Eye (tissue), 1 donor: ENCODE measurements around the gene NR1I3.
"Not testable (repeated sequence)": the region's sequence is repeated elsewhere in the genome, so short reads cannot be mapped to it uniquely, and the experiment has no call there.

Source experiments
- DNase-seq: peaks from one replicate; pipeline ENCODE4 v3.0.0-alpha.2; 2015

Gene NR1I3, protein sequence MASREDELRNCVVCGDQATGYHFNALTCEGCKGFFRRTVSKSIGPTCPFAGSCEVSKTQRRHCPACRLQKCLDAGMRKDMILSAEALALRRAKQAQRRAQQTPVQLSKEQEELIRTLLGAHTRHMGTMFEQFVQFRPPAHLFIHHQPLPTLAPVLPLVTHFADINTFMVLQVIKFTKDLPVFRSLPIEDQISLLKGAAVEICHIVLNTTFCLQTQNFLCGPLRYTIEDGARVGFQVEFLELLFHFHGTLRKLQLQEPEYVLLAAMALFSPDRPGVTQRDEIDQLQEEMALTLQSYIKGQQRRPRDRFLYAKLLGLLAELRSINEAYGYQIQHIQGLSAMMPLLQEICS

DNA sequence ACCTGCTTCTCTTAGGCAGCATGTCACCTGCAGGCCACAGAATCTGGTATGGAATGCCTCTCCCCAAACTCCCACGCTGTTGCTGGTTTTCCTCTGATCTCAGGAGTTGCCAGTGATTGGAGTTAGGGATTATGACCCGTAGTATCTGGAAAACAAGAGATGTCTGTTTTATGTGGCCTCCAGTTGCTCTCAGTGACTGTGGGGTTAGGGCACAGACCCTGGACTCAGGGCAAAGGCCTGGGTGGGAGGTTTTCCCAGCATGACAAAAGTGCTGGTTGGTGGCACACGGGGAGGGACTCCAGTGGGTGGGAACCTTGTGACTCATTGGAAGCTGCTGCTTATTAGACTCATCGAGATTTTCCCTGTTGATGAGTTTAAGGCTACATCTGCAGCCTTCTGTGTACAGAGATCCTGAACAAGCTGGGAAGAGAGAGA is at the start of gene NR1I3:
Gene NR1I3, minus strand, starts transcription at position 165 of the 435 bp plus-strand sequence. CDS start 1,638 bp downstream, outside the sequence.
- no peak for DNase-seq

DNA sequence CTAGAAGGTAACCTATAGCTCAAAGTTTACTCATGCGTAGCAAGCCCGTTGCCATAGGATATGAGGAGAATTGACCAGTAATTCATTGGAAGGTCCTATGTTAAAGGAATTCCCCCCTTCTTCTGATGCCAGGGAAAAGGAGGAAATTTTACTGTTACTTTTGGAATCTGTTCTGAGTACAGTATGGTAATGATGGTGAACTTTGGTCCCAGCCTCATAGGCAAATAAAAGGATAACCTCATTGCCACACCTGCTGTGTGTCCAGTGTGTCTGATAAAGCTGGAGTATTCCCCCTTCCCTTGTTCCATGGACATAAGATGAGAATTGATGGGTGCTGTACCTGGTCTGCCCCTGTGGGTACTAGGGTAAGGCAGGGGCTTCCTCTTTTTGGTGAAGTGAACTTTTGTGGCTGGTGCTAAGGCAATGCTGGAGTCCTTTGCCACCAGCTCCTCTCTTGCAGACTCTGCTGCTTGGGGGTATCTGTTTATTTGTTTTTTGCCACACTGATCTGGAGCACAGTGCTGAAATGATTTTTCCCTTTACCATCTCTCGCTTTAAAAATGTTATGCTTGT is 49.6 kb upstream of the NR1I3 start:
- no peak for DNase-seq

DNA sequence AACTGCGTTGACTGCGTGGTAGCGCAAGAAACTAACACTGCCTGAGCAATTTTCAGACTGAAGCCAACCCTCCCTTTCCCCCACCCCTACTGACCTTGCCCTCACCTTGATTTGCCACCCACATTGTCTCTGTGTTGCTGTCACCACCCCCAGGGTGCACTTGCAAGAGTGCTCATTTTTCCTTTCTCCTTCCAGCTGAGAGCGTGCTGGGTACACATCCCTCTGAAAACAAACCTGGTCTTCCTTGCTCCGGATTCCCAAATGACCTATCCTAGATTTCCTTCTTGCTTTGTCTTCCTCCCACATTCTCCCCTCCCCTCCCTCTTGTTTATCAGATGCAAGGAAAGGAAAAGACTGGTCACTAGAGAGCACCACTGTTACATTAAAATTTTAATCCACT is 47.5 kb upstream of the NR1I3 start:
- peak; percentile 24 for DNase-seq

GRCh38 chr1:161285113-161285512 is 47.1 kb upstream of the NR1I3 start:
- DNase-seq: no peak

GRCh38 chr1:161282991-161283390 is 45.0 kb upstream of the NR1I3 start:
- no peak for DNase-seq

- peak; percentile 61 for DNase-seq
These were observed 36.9 kb upstream of the NR1I3 start for GRCh38 chr1:161274874-161275273.

DNA sequence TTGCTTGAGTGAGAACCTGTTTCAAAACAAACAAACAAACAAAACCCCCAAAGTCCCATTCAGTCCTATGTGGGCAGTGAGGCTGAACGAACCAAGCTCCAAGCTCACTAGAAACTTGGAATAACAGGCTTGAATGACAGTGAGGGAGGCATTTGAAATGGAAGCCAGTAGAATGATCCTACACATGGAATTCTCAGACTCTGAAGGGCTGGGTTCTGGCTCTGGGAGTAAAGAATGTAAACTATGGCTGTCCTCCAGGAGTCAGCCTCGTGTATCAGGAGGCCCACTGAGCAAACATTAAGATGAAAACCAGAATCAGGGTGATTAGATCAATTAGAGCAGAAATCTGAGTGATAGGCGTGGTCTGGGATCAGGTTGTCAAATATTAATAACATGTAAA is 35.4 kb upstream of the NR1I3 start:
- DNase-seq: peak; percentile 19

- DNase-seq: no peak
These were observed 29.3 kb upstream of the NR1I3 start for GRCh38 chr1:161267321-161267720.

GRCh38 chr1:161266836-161267235 is 28.8 kb upstream of the NR1I3 start:
- no peak for DNase-seq

- no peak for DNase-seq
These were observed 28.2 kb upstream of the NR1I3 start for GRCh38 chr1:161266202-161266601.

DNA sequence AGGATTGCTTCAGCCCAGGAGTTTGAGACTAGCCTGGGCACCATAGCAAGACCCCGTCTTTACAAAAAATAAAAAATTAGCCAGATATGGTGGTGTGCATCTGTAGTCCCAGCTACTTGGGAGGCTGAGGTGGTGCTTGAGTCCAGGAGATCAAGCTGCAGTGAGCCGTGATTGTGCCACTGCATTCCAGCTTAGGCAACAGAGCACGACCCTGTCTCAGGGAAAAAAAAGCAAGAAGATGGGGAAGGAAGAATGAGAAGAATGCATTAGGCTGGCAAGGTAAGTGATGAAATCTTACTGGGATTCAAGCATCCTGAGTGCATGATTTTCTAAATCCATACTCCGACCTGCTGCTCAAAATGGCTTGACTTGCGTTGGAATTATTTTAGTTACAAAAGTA is 27.3 kb upstream of the NR1I3 start:
- no peak for DNase-seq

DNA sequence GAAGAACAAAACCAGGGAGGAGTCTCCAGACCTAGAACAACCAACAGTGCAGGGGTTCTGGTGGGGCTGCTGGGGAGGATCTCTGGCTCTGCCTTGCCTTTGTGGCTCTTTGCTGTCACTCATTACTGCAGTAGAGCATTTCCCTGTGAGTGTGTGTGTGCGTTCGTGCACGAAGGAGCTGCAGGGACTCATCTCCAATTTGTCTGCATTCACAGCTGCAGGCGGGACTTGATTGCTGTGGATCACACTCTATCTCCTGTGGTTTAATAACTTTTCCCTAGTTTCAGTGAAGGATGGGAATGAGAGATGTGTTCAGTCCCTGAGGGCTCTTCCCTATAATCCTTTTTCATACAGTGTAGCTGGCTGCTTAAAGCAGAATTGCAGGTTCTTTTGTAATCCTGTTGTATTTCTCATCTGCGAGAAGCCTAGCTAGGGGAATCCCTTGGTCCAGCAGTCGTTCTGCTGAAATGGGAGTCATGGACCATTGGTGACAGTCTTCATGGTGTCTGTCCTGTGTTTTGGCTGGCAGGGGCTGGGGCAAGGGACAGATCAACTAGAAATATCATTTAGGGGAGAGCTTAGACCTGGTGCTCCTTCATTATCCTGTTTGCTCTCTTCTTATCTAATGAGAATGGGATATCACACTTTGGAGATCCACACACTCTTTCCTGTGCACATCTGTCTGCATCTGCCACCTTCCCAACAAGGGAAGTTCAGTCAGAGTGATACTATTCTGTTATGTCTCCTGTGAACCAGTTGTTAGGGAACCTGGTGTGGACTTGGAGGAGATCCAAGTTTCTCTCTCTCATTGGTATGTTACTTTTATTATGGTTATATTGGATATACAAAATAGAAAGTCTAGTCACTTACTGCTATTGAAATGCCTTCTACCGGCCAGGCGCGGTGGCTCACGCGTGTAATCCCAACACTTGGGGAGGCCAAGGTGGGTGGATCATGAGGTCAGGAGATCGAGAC is 23.5 kb upstream of the NR1I3 start:
- DNase-seq: peak; percentile 80

- peak; percentile 17 for DNase-seq
These were observed 22.6 kb upstream of the NR1I3 start for GRCh38 chr1:161260376-161261260.

DNA sequence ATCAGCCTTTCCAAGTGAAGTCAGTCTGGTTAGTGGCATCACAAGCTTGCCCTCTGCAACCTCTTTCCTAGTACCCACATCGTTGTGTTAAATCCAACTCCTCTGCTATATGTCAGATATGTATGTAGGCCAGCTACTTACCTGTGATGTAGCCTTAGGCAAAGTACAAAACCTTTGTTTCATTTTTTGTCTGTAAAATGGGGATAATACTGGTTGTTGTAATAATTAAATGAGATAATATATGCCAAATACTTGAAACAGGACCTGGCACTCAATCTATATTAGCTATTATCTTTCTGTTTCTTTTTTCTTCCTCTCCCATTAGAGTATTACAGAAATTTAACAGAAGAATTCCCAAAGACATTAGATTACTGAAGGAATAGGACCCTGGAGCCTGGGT is 21.8 kb upstream of the NR1I3 start:
- no peak for DNase-seq

GRCh38 chr1:161259345-161259702 is 21.3 kb upstream of the NR1I3 start:
- DNase-seq: no peak

GRCh38 chr1:161258439-161259344 is 20.7 kb upstream of the NR1I3 start, which contains the start of gene PCP4L1:
PCP4L1 (plus strand) TSS chr1:161258745; CDS start chr1:161258975, 230 bp downstream.
- peak; percentile 90 for DNase-seq

DNA sequence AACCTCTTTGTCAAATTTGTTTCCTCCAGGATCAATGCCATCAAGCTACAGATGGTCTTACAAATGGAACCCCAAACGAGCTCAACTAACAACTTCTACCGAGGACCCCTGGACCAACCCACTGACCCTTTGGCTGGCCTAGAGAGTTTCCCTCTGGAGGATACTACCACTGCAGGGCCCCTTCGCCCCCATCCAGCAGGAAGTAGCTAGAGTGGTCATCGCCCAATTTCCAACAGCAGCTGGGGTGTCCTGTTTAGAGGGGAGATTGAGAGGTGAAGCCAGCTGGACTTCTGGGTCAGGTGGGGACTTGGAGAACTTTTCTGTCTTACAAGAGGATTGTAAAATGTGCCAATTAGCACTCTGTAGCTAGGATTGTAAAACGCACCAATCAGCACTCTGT is 19.1 kb upstream of the NR1I3 start:
- DNase-seq: peak; percentile 29

GRCh38 chr1:161255955-161256520 is 18.0 kb upstream of the NR1I3 start:
- DNase-seq: not testable (repeated sequence)

- DNase-seq: not testable (repeated sequence)
These were observed 17.3 kb upstream of the NR1I3 start for GRCh38 chr1:161255302-161255701.

DNA sequence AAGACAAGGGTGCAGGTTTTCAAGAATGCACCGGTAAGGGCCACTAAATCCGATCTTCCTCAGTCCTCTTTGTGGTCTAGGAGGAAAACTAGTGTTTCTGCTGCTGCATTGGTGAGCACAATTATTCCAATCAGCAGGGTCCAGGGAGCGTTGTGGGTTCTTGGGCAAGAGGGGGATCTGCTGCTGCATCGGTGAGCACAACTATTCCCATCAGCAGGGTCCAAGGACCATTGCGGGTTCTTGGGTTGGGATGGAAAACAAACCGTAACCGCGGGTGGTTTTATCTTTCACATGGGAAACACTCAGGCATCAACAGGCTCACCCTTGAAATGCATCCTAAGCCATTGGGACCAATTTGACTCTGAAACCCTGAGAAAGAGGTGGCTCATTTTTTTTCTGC is 13.6 kb upstream of the NR1I3 start:
- no peak for DNase-seq

GRCh38 chr1:161250829-161251228 is 12.8 kb upstream of the NR1I3 start:
- no peak for DNase-seq
